ENCODE measurements around the gene GMFB.
A peak's percentile ranks its signal among the peaks of the same experiment; 100 is the strongest.
"Not testable (repeated sequence)": the region's sequence is repeated elsewhere in the genome, so short reads cannot be mapped to it uniquely, and the experiment has no call there.

GMFB gene

DNA sequence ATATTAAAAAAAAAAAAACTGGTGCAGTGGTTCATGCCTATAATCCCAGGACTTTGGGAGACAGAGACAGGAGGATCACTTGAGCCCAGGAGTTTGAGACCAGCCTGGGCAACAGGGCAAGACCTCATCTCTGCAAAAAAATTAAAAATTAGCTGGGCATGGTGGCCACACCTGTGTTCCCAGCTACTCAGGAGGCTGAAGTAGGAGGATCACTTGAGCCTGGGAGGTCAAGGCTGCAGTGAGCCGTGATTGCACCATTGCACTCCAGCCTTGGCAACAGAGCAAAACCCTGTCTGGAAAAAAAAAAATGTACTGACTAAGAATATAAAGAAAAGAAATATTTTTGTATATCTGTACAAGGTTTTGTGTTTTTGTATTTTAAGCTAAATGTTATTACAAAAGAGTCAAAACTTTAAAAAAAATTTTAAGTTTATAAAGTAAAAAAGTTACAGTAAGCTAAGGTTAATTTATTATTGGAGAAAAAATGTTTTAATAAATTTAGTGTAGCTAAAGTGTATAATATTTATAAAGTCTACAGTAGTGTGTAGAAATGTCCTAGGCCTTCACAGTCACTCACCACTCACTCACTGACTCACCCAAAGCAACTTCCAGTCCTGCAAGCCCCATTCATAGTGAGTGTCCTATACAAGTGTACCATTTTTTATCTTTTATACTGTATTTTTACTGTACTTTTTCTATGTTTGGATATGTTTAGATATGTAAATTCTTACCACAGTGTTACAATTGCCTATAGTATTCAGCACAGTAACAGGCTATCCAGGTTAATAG is 31.8 kb downstream of the GMFB start:
- DNase-seq = not testable (repeated sequence)

DNA sequence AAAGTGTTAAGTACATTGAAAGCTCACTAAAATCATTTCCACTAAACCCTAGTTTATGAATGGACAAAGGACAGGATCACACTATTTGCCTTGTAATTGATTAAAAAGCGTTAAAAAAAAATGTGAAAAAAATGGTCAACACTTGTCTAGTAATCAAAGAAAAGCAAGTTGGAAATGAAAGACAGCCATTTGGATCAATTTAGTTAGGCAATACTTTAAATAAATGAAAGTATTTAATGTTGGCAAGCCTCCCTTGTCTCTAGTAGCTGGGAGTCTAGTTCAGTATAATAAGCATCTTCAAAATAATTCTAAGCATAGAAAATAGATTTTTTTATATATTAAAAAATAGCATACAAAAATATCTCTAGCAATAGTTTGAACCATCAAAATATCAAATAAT is 33.4 kb downstream of the GMFB start:
- no peak for DNase-seq

- DNase-seq = not testable (repeated sequence)
Measured at GRCh38 chr14:54453990-54454389, 34.8 kb downstream of the GMFB start.

DNA sequence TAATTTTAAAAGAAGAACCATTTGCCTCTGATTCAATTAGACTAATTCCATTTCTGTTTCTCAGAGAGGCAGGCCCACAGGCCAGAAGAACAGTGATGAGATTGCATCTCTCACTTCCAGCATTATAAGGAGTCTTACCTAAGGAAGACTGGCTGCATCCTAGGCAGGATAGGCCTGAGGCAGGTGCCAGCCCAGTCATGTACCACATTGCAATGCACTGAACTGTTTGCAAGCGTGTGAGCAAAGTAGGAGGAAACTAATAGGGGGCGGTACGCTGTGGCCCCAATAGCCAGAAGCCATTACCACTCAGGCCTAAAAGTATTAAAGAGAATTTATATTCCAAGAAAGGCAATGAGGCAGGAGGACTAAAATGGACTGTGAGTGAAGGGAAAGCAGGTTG is 35.5 kb downstream of the GMFB start:
- no peak for DNase-seq

GRCh38 chr14:54451961-54452360 is 36.8 kb downstream of the GMFB start:
- DNase-seq = no peak

DNA sequence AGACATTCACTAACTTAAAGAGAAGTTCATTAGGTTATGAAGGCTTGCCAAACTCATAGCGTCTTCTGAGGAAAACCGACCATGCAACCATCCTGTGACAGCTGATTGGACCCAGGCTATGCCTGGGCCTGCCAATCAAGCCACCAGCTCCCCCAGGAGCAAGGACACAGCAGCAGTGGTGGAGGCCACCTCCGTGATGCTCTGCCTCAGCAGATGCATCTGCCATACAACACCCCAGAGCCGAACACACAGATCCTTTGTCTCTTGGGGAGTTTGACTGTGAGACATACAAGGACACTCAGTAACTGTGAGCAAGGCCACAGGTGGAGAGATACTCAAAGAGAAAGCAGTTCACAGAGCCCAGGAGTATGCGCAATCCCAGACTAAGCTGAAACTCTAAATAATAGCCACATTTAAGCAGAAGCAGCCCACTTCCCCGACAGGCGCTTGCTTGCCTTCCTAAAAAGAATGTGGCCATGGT is 37.6 kb downstream of the GMFB start:
- DNase-seq = no peak

- no peak for DNase-seq
Measured at GRCh38 chr14:54450535-54450934, 38.2 kb downstream of the GMFB start.

DNA sequence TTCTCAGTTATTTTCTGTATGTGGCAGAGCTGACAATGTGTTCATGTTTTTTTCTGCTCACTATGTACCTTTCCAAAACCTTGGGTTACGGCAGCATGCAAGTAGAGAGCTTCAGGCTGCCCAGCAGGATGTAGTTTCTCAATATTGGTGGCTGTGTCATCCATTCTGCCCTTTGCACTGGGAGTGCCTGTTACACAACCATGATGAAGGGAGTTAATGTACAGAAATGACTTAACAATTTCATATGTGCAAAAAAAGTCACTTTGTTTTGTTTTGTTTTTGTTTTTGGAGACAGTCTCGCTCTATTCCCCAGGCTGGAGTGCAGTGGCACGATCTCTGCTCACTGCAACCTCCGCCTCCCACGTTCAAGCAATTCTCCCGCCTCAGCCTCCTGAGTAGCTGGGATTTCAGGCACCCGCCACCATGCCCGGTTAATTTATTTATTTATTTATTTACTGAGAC is 41.5 kb downstream of the GMFB start:
- DNase-seq = no peak

DNA sequence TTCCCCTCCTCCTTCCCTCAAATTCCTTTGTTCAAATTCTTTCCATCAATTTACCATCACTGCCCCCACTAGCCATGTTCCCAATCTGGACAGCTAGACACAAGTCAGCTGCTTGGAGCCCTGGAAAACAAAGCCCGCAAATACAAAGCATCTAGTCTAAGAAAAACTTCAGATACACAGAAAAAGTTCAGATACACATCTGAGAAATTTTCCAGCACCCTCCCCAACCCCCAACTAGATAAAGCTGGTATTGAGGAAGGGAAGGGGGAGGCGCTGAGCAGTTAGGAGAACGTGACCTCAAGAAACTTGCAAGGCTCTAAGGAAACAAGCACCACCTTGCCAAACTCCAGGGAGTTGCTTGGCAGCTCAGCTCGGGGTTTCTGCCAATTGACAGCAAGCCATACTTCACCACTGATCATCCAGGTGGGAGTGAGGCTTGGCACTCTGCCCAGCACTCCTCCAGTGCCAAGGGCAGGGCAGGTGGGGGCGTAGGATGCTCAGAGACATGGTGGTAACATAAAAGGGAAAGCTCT is 42.6 kb downstream of the GMFB start:
- no peak for DNase-seq

- DNase-seq = no peak
Measured at GRCh38 chr14:54444681-54445080, 44.1 kb downstream of the GMFB start.

- DNase-seq = no peak
Measured at GRCh38 chr14:54443981-54444380, 44.8 kb downstream of the GMFB start.

GRCh38 chr14:54442961-54443360 is 45.8 kb downstream of the GMFB start:
- not testable (repeated sequence) for DNase-seq

DNA sequence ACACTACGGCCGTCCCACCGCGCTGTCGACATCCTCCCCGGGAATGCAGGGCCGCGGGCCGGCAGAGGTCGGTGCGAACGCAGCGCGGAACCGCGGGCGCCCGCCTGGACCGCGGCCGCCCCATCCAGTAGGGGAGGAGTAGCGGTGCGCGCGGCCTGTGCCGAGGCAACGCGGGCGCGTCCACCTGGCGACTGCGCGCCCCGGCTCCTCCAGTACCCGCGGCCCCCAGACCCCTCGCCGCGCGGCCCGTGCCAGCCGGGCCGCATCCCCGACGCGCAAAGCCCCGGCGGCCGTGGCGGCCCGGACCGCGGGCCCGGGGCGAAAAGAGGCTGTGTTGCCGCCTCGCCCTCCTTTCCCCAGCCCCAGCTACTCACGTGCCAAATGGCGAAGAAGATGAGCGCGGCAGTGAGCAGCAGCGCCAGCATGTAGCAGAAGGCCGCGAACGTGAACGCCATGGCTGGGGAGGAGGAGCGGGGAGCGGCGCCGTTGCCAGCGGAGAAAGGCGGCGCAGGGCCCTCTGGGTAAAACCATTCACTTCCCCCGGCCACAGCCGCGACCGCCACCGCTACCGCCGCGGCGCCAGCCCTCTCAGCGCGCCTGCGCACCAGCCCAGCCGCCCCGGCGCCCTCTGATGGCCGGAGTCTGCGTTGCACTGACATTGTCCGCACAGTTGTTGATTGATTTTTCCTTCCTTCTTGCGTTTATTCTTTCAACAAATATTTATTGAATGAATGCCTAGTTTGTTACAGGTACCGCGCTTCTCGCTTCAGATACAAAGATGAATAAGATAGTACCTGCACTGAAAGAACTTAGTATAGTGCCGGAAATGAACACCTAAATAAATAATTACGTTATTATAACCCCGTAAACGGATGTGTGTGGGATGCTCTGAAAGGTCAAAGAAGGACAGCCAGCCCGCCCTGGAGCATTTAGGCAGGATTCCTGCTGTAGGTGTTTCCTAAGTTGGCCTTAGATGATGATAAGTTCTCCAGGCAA is 47.6 kb downstream of the GMFB start, which contains the start of gene CNIH1:
CNIH1 (minus strand) TSS at position 502 of the 996 bp plus-strand sequence; CDS start at position 455, 47 bp downstream.
- DNase-seq = peak; percentile 91

GRCh38 chr14:54440476-54440872 is 48.3 kb downstream of the GMFB start:
- no peak for DNase-seq

- DNase-seq = no peak
Measured at GRCh38 chr14:54440037-54440436, 48.7 kb downstream of the GMFB start.

DNA sequence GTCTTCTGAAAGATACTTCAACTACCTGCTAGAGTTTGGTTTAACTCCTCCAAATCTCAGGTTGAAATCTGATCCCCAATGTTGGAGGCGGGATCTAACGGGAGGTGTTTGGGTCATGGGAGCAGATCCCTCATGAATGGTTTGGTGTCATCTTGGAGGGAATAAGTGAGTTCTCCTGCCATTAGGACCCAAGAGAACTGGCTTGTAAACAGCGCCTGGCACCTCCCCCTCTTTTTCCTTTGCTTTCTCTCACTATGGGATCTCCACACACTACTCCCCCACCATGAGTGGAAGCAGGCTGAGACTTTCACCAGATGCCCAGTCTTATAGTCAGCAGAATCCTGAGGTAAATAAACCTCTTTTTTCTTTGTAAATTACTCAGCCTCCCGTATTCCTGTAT is 50.1 kb downstream of the GMFB start:
- no peak for DNase-seq

DNA sequence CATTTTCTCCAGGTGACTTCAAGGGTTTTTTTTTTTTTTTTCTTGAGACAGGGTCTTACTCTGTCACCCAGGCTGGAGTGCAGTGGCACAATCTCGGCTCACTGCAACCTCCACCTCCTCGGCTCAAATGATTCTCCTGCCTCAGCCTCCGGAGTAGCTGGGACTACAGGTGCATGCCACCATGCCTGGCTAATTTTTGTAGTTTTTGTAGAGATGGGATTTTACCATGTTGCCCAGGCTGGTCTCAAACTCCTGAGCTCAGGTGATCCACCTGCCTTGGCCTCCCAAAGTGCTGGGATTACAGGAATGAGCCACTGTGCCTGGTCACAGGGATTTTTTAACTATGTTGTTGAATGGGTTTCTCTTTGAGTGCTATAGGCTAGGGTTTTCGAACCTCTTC is 50.8 kb downstream of the GMFB start:
- not testable (repeated sequence) for DNase-seq

DNA sequence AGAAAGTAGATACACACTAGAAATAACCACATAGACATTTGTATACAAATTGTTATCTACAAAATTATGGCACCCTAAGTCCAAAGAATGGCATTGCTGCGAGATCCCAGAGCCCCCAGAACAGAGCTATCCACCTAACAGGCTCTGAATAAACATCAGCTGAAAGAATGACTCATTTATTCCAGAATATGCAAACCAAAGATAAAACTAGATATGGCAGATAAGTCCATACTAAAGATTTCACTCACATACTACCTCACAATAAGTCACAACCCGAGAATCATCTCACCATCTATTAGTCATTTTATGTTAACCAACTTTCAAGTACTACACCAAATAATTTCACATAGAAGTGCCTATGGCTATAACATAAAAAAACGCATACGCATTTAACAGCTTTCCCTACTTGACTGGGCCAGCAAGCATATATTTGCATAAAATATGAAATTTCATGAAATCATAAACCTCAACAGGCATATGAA is 53.2 kb downstream of the GMFB start:
- no peak for DNase-seq

DNA sequence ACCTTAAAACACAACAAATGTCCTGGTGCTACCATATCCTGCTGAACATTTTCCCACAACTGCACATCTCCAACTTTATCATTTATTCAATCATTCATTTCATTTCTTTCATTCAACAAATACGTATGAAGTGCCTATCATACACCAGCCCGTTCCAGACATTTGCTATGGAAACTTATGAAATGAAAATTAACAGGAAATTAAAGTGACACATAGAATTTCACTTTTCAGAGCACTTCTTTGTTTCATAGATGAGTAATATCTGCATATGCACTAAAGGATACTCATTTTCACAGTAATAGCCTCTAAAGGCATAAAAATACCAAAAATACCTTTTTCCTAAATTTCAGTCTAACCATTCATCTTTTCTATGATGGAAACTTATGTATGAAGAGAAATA is 60.3 kb downstream of the GMFB start:
- no peak for DNase-seq

GRCh38 chr14:54427871-54428270 is 60.9 kb downstream of the GMFB start:
- no peak for DNase-seq

GRCh38 chr14:54425537-54426274 is 63.1 kb downstream of the GMFB start:
- no peak for DNase-seq

GRCh38 chr14:54425068-54425467 is 63.7 kb downstream of the GMFB start:
- DNase-seq = no peak
